HL-60/S4 treated with phorbol 12-myristate 13-acetate at 8.2 ng/mL for 4 days and 3 days (cell line): ENCODE measurements around the gene OSBPL7.

Source experiments
- in situ Hi-C: fragments of 300-500 bp; cut with MboI; formaldehyde crosslinking; loops from 2 replicates; pipeline ENCODE4 v1.15.0; 2022; ENCODE audit warnings: low sequenced_read_pairs

The OSBPL7 gene

DNA sequence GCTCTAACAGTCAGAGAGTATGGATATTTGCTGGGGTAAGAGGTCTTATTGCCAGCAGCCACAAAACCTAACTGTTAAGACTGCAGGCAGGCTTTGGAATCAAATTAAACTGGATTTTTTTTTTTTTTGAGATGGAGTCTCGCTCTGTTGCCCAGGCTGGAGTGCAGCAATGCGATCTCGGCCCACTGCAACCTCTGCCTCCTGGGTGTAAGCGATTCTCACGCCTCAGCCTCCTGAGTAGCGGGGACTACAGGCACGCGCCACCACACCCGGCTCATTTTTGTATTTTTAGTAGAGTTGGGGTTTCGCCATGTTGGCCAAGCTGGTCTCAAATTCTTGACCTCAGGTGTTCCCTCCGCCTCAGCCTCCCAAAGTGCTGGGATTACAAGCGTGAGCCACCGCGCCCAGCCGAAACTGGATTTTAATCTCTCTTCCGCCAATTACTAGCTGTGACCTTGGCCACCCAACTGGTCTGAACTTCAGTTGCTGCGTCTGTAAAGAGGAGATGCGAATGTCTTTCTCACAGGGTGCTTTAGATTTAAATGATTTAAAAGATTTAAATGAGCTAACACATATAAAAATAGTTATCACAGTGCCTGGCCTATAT lies 8.9 kb upstream of the OSBPL7 start:
- in situ Hi-C loops = no loop called here

DNA sequence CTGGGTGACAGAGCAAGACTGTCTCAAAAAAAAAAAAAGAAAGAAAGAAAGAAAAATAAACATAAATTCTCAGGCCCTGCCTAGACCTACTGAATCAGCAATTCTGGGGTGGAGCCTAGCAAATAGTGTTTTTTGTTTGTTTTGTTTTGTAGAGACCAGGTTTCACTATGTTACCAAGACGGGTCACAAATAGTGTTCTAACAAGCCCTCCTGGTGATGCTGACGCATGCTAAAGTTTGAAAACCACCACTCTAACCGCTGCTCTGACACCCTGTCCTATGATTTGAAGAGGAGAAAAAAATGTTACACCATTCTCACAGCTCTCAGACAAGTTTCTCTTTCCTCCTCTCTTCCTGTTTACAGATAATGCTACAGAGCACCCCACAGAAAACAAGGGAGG lies 8.3 kb upstream of the OSBPL7 start:
- in situ Hi-C loops = no loop called here

DNA sequence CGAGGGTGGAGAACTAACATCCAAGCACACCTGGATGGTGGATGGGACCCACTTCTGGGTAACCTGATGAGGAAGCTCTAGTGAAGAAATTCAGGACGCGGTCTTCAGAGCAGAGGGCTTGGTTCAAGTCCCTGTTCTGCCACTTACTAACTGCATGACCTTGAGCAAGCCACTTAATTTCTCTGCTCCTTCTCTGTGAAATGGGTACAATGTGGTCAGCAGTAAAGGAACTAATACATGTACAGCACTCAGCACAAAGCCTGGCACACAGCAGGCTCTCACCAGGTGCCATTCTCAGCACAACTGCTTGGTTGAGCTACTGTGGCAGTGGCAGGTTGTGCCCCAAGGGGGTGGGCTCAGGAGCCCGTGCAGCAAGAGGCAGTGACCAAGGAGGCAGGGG lies 1.9 kb upstream of the OSBPL7 start:
- in situ Hi-C loops = no loop called here

DNA sequence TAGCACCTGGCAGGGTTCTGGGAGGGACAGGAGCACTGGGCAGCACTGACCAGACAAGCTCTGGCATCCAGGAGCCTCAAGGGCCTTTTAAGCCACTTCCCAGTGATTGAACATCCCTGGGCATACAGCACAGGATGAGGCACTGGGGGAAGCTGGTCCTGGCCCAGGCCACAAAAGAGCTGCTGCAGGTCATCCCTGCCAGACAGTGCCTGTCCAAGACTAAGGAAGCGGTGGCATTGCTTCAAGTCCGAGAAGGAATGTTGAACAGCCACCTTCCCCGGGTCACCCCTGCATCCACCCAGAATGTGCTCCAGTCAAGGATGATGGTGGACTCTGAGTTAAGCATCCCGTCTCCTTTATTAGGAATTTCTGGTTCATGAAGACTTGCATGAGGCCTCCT lies 1.2 kb upstream of the OSBPL7 start:
- in situ Hi-C loops = no loop called here

DNA sequence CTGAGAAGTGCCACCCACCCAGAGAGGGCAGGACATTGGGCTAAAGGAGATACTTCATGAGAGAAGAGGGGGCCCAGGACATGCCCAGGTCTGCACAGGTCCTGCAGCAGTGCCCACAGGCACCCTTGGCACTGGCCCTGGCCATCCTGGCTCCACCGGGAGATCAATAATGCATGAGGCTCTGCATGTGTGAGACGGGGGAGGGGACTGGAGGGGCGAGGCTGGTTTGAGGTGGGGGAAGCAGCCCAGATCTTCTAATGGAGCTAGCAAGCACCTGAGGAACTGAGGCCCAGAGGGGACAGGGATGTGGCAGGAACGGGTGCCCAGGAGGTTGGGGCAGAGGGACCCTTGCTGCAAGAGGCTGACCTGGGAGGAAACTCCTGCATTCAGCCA lies 567 bp downstream of the OSBPL7 start:
- in situ Hi-C loops = no loop called here

DNA sequence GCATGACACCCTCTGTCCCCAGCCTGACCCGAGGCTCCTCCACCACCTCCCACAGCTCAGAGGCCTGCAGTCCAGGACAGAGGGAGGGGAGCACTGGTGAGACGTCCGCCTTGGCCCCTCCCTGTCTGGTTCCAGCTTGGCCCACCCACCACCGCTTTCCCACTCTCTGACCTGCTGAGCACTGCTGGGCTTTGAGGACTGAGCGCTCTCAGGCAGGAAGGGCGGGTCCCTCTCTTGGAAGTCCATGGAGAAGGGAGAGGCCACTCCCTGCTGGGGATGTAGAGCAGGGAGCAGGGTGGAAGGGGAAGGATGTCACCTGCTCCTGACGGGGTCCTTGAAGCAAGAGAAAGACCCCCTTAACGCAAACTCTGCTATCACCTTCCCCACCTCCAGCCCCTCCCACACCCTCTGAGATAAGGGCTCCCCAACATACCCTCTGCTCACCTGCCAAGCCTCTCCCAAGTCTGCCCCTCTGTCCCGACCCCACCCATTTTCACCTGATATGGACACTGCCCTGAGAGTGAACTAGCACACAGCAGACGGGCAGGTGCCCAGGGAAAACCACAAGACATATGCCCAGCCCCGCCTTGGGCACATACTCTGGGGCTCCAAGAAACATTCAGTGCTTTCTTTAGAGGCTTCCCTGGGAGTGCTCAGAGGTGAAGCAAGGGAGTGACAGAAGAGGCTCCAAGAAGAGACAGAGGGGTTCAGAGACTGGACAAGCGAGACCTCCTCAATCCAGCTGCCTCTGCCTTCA lies 1.4 kb downstream of the OSBPL7 start:
- in situ Hi-C loops = no loop called here

DNA sequence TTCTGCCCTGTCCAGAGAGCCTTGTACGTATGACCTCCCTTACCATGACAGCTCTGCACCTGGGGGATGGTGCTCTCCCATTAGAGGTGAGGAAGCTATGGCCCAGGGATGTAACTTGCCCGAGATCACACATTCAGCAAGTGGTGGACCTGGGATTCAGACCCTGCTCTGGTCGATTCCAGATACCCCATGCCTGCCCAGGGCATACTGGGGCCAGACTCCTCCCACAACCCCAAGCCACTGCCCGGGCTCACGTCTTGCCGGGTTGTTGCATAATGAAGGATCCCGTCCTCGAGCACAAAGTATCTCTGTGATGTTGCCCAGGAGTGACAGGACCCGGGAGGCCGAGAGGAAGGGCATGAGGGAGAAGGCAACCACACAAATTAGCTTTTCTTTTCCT lies 2.1 kb downstream of the OSBPL7 start:
- in situ Hi-C loops = no loop called here

DNA sequence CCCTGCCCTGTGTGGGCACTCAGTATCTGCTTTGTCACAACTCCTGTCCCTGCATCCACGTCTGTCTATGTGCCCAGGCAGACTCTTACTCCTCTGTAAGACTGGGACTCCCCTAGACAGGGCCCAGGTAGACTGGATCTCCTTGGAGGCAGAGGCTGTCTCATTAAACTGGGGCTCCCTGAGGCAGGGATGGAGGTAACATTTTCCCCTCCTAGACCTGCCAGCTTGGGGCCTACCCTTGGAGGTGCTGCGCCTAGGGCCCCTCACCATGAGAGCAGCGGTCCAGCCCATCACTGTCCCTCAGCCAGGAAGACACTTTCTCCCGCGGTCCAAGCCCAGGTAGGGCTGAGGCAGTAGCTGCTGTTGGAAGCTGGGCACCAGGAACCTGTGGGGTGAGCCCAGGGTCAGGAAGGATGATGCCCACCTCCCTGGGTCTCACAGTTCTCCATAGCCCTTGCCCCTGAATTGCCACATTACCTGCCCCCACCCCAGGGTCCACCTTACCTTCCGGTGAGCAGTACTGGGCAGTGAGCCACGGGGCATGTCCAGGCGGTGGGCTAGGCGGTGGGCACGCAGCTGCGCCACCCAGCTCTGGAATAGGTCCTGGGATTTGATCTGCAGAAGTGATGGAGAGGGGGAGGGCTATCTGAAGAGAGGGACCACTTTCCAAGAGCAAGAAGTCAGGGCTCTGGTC lies 3.4 kb downstream of the OSBPL7 start:
- in situ Hi-C loops = no loop called here

DNA sequence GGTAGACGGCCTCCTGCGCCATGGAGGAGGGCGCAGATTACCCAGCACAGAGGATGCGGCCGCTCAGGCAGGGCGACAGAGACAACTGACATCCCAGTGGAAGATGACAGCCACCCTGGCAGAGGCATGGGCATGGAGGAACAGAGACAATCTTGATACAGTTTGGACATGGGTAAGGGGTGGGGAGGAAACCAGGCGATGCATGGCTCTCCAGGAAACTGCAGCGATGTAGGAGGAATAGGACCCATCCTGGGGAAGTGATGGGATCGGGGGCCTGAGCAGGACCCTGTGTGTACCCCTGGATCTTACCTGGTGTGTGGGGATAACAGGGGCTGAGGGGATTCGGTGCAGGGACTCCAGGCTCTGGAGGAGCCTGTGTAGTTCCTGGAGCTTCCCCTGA lies 4.6 kb downstream of the OSBPL7 start:
- in situ Hi-C loops = no loop called here

DNA sequence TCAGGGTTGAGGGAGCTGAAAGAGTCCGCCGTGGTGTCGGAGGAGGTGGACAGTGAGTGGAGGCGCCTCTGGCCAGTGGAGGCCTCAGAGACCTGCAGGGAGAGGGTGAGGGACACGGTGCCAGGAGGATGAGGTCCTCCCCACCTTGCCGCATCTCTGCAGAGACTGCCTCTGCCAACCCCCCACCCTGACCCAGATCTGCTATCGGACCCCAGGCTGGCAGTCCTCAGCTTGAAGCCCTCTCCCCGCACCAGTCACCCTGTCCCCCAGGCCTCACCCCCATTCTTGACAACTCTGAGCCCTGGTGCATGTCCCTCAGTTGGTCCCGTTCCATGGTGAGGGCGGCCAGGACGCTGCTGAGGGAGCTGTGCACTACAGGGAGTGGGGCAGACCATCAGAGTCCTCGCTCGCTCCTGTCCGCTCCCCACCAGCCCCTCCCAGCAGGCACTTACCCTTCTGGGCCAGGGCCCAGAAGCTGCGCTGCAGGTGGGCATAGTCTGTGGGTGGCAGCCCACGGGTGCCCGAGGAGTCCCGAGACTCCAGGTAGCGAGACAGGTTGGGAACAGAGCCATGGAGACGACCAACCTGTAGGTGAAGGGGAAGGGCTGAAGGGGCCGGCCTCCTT lies 5.4 kb downstream of the OSBPL7 start:
- in situ Hi-C loops = no loop called here

DNA sequence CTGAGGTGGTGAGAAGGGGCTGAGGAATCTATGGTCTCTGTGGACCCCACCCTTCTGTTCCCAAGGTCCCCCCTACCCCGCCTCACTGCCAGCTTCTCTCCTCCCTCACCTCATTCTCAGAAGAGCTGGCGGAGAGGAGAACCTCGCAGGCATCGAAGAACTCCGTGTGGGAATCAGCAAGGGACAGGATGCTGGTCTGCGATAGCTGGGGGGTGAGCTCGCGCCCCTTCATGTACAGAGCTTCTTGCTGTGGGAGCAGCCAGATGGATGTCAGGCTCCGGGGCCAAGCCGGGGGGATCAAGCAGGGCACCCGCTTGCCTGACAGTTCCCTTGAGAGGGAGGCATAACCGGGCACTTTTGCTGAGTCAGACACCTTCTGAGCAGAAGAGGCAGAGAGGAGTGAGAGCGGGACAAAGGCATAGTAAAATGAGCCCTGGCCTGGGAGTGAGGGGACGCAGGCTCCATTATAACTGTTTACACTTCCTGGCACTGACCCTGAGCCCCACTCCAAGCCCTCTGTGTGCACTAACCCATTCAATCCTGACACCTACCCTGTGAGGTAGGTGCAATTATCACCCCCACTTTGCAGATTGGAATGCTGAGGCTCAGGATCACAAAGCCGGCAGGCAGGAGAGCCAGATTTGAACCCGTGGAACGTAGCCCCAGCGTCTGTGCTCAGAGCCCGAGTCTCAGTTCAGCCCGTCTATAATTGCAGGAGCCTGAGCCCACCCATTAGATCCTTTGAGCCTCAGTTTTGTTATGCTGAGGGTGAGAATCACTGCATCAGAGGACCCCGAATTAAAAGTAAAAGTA lies 6.3 kb downstream of the OSBPL7 start:
- in situ Hi-C loops = no loop called here

DNA sequence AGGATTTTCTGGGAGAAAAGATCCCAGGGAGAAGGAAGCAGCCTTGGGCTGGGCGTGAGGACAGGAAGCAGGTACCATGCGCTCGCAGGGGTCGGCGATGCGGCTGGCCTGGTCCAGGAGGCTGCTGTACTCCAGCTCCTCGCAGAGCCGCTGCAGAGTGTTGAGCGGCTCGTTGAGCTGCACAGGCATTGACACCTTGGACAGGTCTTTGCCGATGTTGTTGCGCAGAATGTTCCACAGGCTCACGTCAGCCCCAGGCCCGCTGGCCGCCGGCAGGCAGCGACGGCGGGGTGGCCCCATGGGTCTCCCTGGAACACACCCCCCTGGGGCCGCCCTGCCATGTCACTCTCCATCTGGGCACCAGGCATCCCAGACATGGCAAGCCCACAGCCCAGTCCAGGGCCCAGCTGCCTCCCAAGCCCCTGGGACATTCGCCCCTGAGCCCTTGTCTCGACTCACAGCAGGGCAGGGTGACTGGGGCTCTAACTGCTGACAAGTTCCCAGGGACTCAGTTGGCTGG lies 8.0 kb downstream of the OSBPL7 start:
- in situ Hi-C loops = no loop called here

DNA sequence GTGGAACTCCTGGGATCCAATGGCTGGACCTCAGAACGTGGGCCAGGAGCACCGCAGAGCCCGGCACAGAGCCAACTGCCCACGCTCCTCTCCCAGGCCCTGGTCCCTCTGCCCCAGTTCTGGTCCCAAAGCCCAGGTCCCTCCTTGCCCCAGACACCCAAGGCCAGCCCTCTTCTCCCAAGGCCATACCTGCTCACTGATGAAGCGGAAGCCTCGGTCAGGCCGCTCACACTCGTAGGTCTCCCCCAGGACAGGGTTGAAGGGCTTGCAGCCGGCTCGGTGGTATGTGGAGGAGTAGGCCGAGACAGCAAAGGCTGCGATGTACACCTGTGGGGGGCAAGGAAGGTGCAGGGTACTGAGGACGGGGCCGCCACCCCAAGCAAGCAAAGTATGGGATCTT lies 8.5 kb downstream of the OSBPL7 start:
- in situ Hi-C loops = no loop called here

DNA sequence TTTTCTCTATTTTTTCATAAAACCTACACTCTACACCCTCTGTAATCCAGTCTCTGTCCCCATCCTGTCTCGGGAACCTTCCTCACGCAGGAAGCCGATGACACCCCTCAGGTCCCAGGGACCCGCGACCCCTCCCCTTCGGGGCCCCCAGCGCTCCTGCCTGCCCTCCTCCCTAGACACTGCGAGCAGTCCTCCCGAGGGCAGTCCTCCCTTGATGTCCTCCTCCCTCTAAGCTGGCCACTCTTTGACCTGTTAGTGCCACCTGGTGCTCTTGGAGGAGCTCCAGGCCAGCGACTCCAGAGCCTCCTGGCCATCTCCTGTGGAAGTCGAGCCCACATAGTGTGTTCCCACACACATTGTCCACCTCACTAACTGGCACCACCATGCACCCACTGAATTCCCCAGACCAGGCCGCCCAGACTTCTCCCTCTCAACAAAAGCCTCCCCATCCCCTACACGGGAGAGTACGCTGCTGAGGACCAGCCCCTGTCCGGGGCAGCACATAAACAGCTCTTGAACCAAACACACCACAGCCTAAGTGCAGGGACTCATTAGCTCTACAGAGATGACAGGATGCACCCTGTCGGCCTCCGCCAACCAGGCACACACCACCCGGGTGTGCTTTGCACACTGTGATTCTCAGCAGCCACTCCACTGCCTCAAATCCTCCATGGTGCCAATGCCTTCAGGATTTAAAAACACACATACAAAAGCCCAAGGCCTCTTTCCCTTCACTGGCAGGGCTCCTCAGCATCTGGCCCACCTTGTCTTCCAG lies 9.3 kb downstream of the OSBPL7 start:
- in situ Hi-C loops = no loop called here

DNA sequence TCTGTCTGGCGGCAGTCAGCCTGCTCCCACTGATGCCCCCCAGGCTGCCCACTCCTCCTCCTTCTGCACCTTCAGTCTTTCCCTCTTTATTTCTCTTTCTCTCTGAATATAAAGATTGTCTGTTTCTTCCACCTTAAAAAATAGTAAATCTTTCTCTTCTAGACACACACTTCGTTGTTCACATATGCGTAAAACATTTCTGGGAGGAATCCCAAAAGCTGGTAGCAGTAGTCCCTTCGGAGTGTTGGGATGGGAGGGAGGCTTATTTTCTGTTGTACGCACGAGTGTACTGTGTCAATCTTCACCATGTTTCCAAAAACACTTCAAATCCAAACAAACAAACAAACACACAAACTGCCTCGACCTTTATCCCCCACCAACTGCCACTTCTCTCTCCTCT lies 9.9 kb downstream of the OSBPL7 start:
- in situ Hi-C loops = no loop called here

DNA sequence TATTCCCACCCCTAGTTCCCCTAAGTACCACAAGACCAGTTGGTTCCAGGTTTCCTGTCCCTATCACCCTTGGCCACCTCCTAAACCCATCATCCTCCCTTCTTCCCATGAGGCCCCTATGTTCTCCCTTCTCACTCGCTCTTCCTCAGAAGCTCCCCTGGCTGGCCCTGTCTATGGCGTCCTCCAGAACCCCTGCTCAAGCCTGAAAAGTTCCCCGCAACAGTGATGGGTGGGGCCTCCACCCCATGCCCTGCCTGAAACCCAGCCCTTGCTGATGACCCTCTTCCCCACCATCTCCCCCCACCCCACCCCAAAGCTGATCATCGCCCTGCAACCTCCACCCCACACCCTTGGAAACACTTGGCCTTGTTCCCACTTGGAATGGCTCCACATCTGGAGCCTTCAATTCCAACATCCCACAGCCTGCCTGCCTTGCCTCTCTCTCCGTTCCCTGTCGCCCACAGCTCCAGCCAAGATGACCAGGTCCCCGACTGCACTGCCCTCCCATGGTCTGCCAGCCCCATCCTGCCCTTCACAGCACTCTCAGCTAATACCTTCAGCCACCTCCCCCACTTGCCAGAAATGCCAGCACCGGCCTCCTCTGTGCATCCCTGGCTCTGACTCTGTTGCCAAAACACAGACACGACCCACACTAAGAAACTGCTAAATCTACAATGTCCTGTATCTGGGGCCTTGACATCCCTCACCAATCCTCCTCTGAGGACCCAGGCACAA lies 10.5 kb downstream of the OSBPL7 start:
- in situ Hi-C loops = no loop called here

DNA sequence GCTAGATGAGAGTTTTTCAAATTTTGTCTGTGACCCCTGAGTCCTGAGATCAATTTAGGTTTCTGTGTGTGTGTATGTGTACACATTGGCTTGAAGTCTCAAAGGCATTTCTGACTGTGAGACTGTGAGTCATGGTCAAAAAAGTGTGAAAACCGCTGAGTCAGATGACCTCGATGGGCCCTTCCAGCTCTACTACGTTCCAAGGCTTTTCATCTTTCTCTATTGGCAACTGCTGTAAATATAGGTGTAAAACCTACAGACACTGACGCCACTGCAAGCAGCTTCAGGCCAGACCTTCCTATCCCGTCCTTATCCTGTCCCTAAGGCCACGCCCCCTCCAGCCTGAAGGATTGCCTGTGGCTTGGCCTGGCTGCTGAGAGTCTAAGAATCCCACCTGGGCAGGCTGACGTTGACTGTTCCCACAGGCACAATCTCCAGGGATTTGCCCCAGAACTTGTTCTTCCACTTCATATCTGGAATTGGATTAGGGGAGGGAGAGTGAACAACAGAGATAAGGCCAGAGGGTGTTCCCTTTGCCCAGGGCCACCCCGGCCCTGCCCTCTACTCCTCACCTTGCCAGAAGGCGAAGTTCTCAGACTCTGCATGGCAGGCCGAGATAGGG lies 11.3 kb downstream of the OSBPL7 start:
- in situ Hi-C loops = no loop called here

DNA sequence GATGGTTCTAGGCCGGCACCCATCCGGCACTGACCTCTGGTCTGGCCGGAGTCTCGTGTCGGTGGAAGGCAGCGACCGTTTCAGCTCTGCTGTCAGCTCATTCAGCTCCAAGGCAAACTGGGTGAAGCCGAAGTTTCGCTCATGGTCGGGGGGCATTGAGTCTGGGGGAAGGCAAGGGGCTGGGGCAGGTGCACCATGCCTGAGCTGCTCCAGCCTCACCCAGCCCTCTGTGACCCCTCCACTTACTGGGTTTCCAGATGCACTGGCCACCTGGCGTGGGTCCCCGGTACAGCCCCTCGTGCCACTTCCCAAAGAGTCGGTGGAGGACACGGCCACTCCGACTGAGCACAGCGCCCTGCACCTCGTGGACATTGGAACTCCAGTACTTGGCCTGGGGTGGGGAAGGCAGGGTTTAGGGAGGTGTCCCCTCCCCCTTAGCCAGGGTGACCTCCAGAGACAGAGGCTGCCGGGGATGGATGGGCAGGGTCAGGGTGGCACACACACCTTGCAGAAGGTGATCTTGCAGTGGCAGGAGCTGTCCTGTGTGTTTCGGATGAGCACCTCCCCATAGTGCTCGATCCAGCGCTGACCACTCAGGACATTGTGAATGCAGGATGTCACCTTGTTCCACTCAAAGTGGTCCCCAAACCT lies 12.6 kb downstream of the OSBPL7 start:
- in situ Hi-C loops = no loop called here
